GM23248 (cell line): ENCODE measurements around the gene AHRR.

ENCODE experiments used
- EZH2 ChIP-seq: fragments of 200-600 bp; sonication (generic); IDR thresholded peaks from 2 replicates; pipeline ENCODE4 v1.6.1; 2018; ENCODE audit warnings: antibody characterized with exemption, mild to moderate bottlenecking; ENCODE audit not compliant: insufficient read depth, poor library complexity, severe bottlenecking
- EZH2phosphoT487 ChIP-seq: fragments of 200-600 bp; sonication (generic); IDR thresholded peaks from 2 replicates; pipeline ENCODE4 v1.6.1; 2018; ENCODE audit warnings: antibody characterized with exemption, moderate library complexity, mild to moderate bottlenecking, low read depth; ENCODE audit not compliant: insufficient read depth

DNA sequence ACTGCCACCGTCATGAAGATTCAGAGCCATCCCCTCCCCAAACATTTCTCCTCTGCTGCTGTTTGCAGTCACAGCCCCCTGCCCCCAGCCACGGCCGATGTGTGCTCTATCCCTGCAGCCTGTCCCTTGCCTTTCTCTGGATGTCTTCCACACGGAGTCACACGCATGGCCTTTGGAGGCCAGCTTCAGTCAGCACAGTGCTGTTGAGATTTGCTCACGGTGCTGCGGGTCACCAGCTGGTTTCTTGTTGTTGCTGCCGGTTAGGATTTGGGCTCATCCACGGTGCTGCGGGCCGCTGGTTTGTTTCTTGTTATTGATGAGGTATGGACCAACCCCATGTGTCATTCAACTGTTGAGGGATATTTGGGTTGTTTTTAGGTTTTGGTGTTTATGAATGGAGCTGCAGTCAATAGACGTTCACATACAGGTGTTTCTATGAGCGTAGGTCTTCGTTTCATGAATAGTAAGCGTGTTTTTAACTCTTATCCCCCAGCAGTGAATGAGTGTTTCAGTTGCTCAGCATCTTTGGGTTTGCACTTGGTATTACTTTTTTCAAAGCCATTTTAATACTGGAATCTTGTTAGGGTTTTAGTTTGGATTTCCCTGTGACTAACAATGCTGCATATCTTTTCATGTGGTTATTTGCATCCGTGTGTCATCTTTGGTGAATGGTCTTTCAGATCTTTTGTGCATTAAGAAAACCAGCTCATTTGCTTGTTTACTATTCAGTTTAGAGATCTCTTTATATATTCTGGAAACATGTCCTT lies 57.6 kb downstream of the AHRR start:
- TF ChIP-seq EZH2 (no peak), EZH2phosphoT487 (no peak)
